Superior temporal gyrus (tissue), 1 donor: ENCODE data around the gene KREMEN2.

ENCODE experiments used
- DNase-seq: peaks from one replicate; pipeline ENCODE4 v3.0.0-alpha.2; 2016; ENCODE audit errors: extremely low spot score

Gene KREMEN2

GRCh38 chr16:3004781-3005284, 40.8 kb downstream of the KREMEN2 start:
- no peak for DNase-seq

- DNase-seq: no peak
These were observed 43.2 kb downstream of the KREMEN2 start for GRCh38 chr16:3007059-3007956.

- no peak for DNase-seq
These were observed 44.0 kb downstream of the KREMEN2 start for GRCh38 chr16:3007957-3008689.

DNA sequence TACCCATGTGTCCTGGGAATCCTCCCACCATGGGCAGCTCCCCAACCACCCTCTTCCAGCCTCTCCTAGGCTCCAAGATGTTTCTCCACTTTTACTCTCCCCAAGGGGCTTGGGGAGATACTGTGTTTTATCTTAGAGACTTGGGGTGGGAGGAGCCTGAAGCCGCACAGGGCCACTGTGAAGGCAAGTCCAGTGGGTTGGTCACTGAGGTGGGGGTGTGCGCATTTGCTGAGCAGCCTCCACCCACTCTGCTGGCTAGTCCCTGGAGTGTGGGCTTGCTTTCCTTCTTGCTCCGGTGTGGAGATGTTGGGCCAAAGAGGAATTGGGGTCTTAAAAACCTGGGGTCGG, 44.6 kb downstream of the KREMEN2 start:
- no peak for DNase-seq

DNA sequence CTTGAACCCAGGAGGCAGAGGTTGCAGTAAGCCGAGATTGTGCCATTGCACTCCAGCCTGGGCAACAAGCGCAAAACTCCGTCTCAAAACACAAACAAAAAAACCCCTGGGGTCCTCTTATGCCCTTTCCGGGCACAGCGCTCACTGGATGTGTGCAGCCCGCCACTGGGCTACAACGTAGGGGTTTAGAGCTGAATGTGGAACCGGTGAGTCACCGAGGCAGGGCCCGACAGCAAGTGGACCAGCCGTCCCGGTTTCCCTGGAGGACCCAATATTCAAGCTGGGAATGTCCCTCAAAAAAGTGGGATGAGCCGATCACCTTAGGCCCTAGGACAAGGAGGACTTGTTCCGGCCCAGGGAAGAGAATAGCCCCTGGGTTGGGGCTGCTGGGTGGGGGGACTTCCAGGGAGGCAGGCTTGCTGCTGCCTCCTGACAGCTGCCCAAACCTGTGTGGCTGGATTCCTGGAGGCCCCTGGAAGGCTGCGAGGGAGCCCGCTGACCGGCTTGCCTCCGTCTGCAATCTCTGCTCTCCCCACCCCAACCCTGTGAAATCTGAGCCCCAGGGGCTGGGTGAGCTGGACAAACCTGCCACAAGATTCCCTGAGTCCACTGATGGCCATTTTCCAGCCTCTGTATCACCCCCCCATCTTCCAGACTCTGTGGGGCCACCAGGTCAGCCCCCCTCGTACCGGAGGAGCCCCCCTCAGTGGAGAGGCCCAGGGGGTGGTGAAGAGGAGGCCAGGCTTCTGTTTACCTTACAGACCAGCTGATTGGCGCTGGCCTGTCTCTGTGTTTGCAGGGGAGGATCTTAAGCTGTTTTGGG, 45.7 kb downstream of the KREMEN2 start:
- DNase-seq: no peak

DNA sequence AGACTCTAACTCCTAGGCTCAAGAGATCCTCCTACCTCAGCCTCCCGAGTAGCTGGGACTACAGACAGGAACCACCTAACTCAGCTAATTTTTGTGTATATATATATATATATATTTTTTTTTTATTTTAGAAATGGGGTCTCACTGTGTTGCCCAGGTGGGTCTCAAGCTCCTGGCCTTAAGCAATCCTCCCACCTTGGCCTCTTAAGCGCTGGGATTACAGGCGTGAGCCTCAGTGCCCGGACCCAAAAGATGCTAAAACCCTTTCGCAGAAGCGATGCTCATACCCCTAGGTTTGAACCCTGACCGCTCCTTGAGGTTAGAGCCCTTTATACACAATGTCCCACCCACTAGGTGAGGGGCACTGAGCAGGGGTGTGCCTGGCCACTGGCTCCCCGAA, 46.4 kb downstream of the KREMEN2 start:
- no peak for DNase-seq

DNA sequence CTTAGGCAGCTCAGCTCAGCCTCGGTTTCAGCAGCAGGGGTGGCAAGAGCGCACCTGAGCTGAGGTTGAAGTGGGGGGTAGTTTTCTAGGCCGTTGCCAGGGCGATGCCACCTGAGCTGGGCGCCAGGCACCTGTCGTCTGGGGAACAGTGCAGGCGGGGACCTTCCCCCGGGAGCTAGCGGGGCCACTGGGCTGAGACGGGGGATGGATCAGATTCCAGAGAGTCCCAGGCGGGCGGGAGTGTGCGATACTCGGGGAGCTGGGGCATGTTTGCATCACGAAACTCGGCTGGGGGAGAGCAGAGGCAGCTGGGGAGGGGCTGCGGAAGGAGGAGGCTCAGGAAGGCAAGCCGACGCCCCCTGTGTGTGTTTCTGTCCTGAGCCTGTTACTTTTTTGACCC, 48.2 kb downstream of the KREMEN2 start:
- no peak for DNase-seq

- no peak for DNase-seq
These were observed 48.8 kb downstream of the KREMEN2 start, which contains the start of gene CLDN9 for GRCh38 chr16:3012828-3013420. CLDN9 (plus strand) TSS chr16:3012923; CDS start chr16:3013363, 440 bp downstream.

DNA sequence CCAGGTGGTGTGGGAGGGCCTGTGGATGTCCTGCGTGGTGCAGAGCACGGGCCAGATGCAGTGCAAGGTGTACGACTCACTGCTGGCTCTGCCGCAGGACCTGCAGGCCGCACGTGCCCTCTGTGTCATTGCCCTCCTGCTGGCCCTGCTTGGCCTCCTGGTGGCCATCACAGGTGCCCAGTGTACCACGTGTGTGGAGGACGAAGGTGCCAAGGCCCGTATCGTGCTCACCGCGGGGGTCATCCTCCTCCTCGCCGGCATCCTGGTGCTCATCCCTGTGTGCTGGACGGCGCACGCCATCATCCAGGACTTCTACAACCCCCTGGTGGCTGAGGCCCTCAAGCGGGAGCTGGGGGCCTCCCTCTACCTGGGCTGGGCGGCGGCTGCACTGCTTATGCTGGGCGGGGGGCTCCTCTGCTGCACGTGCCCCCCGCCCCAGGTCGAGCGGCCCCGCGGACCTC, 49.4 kb downstream of the KREMEN2 start:
- no peak for DNase-seq

DNA sequence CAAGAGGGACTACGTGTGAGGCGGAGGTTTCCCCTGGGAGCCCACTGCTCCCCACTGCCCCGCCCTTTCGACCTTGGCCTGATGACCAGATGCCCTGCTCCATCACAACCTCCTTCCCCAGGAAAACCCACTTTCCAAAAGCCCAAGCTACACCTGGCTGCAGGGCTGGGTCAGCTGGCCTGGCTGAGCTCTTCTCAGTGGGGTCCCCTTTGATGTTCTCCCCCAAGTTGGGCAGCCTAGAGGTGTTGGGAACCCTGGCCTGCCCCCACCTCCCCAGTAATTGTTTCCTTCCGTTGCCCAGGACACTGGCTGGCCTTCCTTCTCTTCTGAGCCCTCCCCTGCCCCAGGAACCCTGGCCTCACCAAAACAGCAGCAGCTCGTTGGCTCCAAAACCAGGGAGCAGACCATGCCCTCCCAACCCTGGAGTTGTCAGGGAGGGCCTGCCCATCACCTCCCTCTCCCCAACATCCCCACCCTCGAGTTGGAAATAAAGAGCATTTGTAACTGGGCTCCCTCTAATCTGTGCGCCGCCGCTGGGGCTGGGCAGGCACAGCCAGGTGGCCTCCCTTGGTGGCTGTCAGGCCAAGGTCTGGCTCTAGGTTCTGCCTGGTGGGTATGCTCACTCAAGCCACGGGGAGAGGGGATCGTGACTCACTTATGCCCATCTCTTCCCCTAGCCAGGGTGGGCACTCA, 50.1 kb downstream of the KREMEN2 start:
- no peak for DNase-seq

- no peak for DNase-seq
These were observed 50.9 kb downstream of the KREMEN2 start for GRCh38 chr16:3014971-3015370.

- DNase-seq: no peak
These were observed 51.9 kb downstream of the KREMEN2 start for GRCh38 chr16:3015865-3016521.

DNA sequence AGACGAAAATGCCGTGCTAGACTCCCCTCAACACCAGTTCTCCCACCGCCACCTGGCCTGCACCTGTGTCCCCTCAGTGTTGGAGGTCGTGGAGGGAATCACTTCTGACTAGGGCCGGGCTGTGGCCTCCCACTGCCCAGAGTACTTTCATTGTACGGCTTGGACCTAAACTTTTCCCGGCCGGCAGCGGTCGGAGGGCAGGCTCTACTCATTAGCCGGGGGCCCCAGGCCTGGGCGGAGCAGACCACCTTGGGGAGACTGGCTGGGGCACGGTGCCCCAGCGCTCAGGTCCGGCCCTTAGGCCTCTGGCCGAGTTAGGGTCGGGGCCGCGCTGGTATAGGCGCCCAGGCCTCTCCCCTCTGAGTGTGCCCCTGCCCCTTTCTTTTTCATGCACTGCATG, 53.3 kb downstream of the KREMEN2 start:
- no peak for DNase-seq
